GM23338 (cell line): ENCODE data around the gene NEMF. TPM values are rescaled to one million over a fixed set of nuclear protein-coding genes. Genes with fewer than 3 reads are reported as not detected.

Experiments
- ATAC-seq: fragments of 200-7000 bp; cut with Tn5 transposase; 3 replicates; pipeline ENCODE4 v1.9.1; 2020
- DNase-seq: peaks from one replicate; pipeline ENCODE4 v3.0.0-alpha.2; 2015; ENCODE audit warnings: low spot score
- H2AFZ ChIP-seq: fragments of 200-600 bp; sonication (generic); 2 replicates; pipeline ENCODE4 v1.8.0; 2016; ENCODE audit warnings: antibody characterized with exemption, mild to moderate bottlenecking, moderate library complexity
- H3F3A ChIP-seq: fragments of 200-600 bp; sonication (generic); replicated peaks from 2 replicates; pipeline ENCODE4 v1.8.0; 2017; ENCODE audit warnings: antibody characterized with exemption, mixed run types, low read depth
- H3K27ac ChIP-seq: fragments of 200-600 bp; sonication (generic); 2 replicates; pipeline ENCODE4 v1.6.1; 2016; ENCODE audit warnings: low read depth
- H3K27me3 ChIP-seq: fragments of 200-600 bp; sonication (generic); 2 replicates; pipeline ENCODE4 v1.8.0; 2016; ENCODE audit warnings: mild to moderate bottlenecking, mixed run types, moderate library complexity; ENCODE audit not compliant: insufficient read depth
- H3K36me3 ChIP-seq: fragments of 200-600 bp; sonication (generic); 2 replicates; pipeline ENCODE4 v1.8.0; 2016; ENCODE audit warnings: mild to moderate bottlenecking; ENCODE audit not compliant: insufficient read depth
- H3K4me1 ChIP-seq: fragments of 200-600 bp; sonication (generic); 2 replicates; pipeline ENCODE4 v1.8.0; 2016; ENCODE audit warnings: mild to moderate bottlenecking, moderate library complexity; ENCODE audit not compliant: insufficient read depth
- H3K4me2 ChIP-seq: fragments of 200-600 bp; sonication (generic); 2 replicates; pipeline ENCODE4 v1.7.1; 2017; ENCODE audit warnings: mixed run types
- H3K4me3 ChIP-seq: fragments of 200-600 bp; sonication (generic); 2 replicates; pipeline ENCODE4 v1.6.1; 2016; ENCODE audit warnings: mixed run types
- H3K79me2 ChIP-seq: fragments of 200-600 bp; sonication (generic); replicated peaks from 2 replicates; pipeline ENCODE4 v1.8.0; 2017; ENCODE audit warnings: mild to moderate bottlenecking; ENCODE audit not compliant: insufficient read depth
- H3K9me2 ChIP-seq: fragments of 200-600 bp; sonication (generic); 2 replicates; pipeline ENCODE4 v1.8.0; 2017; ENCODE audit not compliant: insufficient read depth
- H4K20me1 ChIP-seq: fragments of 200-600 bp; sonication (generic); replicated peaks from 2 replicates; pipeline ENCODE4 v1.8.0; 2017; ENCODE audit warnings: mild to moderate bottlenecking; ENCODE audit not compliant: insufficient read depth
- H3K27ac Mint-ChIP-seq: 2 replicates; pipeline ENCODE4 v1.8.0; 2020; ENCODE audit warnings: inconsistent platforms, mild to moderate bottlenecking, moderate library complexity, mixed read lengths
- H3K27me3 Mint-ChIP-seq: 3 replicates; pipeline ENCODE4 v1.8.0; 2022; ENCODE audit warnings: low read depth, mild to moderate bottlenecking, moderate library complexity, mixed read lengths, inconsistent platforms; ENCODE audit not compliant: insufficient read depth, poor library complexity
- H3K36me3 Mint-ChIP-seq: 3 replicates; pipeline ENCODE4 v1.8.0; 2021; ENCODE audit warnings: low read depth, mild to moderate bottlenecking, inconsistent platforms, moderate library complexity, mixed read lengths
- H3K4me1 Mint-ChIP-seq: 3 replicates; pipeline ENCODE4 v1.8.0; 2020; ENCODE audit warnings: mild to moderate bottlenecking, inconsistent platforms, mixed read lengths
- H3K4me3 Mint-ChIP-seq: 3 replicates; pipeline ENCODE4 v1.8.0; 2021; ENCODE audit warnings: moderate library complexity, mild to moderate bottlenecking, inconsistent platforms, mixed read lengths
- H3K9me3 Mint-ChIP-seq: 3 replicates; pipeline ENCODE4 v1.8.0; 2020; ENCODE audit warnings: moderate library complexity, mild to moderate bottlenecking, inconsistent platforms, mixed read lengths
- CREB1 ChIP-seq: fragments of 250-450 bp; sonication (Bioruptor Pico); IDR thresholded peaks from 2 replicates; pipeline ENCODE4 v1.5.0; 2020; ENCODE audit warnings: low read depth, mild to moderate bottlenecking, moderate library complexity
- EZH2 ChIP-seq: fragments of 200-600 bp; sonication (generic); IDR thresholded peaks from one replicate; pipeline ENCODE4 v1.8.0; 2017; ENCODE audit warnings: antibody characterized with exemption, mild to moderate bottlenecking, low read depth; ENCODE audit not compliant: unreplicated experiment
- EZH2phosphoT487 ChIP-seq: fragments of 200-600 bp; sonication (generic); IDR thresholded peaks from one replicate; pipeline ENCODE4 v1.8.1; 2018; ENCODE audit warnings: antibody characterized with exemption; ENCODE audit not compliant: unreplicated experiment
- JUNB ChIP-seq: IDR thresholded peaks from one replicate; pipeline ENCODE4 v1.6.1; 2016; ENCODE audit warnings: antibody characterized with exemption; ENCODE audit not compliant: unreplicated experiment
- NANOG ChIP-seq: IDR thresholded peaks from 2 replicates; pipeline ENCODE4 v1.6.1; 2016; ENCODE audit warnings: antibody characterized with exemption, borderline replicate concordance
- POLR2AphosphoS5 ChIP-seq: IDR thresholded peaks from 2 replicates; pipeline ENCODE4 v1.6.1; 2016; ENCODE audit warnings: antibody characterized with exemption, low read depth
- REST ChIP-seq: IDR thresholded peaks from one replicate; pipeline ENCODE4 v1.6.1; 2018; ENCODE audit warnings: antibody characterized with exemption; ENCODE audit not compliant: unreplicated experiment
- STAT1 ChIP-seq: IDR thresholded peaks from one replicate; pipeline ENCODE4 v1.6.1; 2016; ENCODE audit warnings: antibody characterized with exemption; ENCODE audit not compliant: unreplicated experiment
- ZNF114 ChIP-seq: fragments of 250-450 bp; sonication (Bioruptor Pico); IDR thresholded peaks from 2 replicates; pipeline ENCODE4 v1.5.0; 2020; ENCODE audit warnings: mild to moderate bottlenecking, moderate library complexity
- ZNF331 ChIP-seq: fragments of 250-450 bp; sonication (Bioruptor Pico); IDR thresholded peaks from 2 replicates; pipeline ENCODE4 v1.5.0; 2020; ENCODE audit warnings: low read depth, mild to moderate bottlenecking, moderate library complexity
- ZNF462 ChIP-seq: fragments of 250-450 bp; sonication (Bioruptor Pico); IDR thresholded peaks from 2 replicates; pipeline ENCODE4 v1.5.0; 2020; ENCODE audit warnings: mild to moderate bottlenecking, moderate library complexity
- polyA plus RNA-seq: library from polyadenylated mRNA; unstranded; fragments of >200 nt; fragmentation: Nextera tagmentation; extraction: Ambion mirVana; gene quantifications from 2 replicates; pipeline ENCODE4 v1.2.1, GENCODE V29; 2016
- total RNA-seq: library from RNA; depleted of rRNA; stranded (reverse); fragments of >200 nt; shearing (Covaris generic); gene quantifications from 2 replicates; pipeline ENCODE4 v1.2.3, GENCODE V29; 2014
- TF ChIP-seq, protein P1 (sequence below), 2 experiments: fragments of 200-600 bp in 1 of 2; sonication (generic) in 1 of 2; conservative IDR thresholded peaks; 2 replicates each; pipeline versions ENCODE4 v1.5.1 to v1.6.1; 2016 to 2017; ENCODE audit warnings: antibody characterized with exemption in 2 of 2, low read depth in 2 of 2, mild to moderate bottlenecking in 2 of 2, moderate library complexity in 1 of 2
- TF ChIP-seq, protein P2 (sequence below): IDR thresholded peaks from 2 replicates; pipeline ENCODE4 v1.6.1; 2016; ENCODE audit warnings: antibody characterized with exemption

Gene NEMF
- total and polyA plus RNA-seq, 2 experiments from 2014 or later: 58.4 to 88.1 TPM

DNA sequence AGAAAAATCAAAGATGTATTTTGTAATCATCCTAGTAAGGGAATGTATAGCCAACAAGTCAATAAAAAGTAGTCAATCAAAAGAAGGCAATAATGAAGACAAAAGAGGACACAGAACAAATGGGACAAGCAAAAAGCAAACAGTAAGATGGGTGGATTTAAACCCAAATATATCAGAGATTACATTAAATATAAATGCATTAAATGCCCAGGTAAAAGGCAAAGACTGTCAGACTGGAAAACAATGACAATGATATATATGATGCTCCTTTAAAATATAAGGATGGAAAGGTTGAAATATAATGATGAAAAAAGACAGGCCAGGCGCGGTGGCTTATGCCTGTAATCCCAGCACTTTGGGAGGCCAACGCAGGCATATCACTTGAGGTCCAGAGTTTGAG is 35.7 kb downstream of the NEMF start:
- no peaks in the 10 kb centered on the region for H3K27me3 ChIP-seq
- no peak overlapping the region for H3K27ac ChIP-seq
- H2AFZ ChIP-seq: no peak overlapping the region
- H3K9me3 Mint-ChIP-seq: no peaks in the 10 kb centered on the region
- no peak for DNase-seq
- H3K4me1 ChIP-seq: no peaks in the 10 kb centered on the region
- no peak for ATAC-seq
- H3K36me3 Mint-ChIP-seq: peaks cover 84% of the 10 kb centered on the region
- H3K79me2 ChIP-seq: no peaks in the 10 kb centered on the region
- H3K9me2 ChIP-seq: no peaks in the 10 kb centered on the region
- H3K27ac Mint-ChIP-seq: no peak overlapping the region
- no peak overlapping the region for H3K4me3 ChIP-seq
- H3K4me1 Mint-ChIP-seq: no peaks in the 10 kb centered on the region
- TF ChIP-seq ZNF462: no peak
- TF ChIP-seq POLR2AphosphoS5: no peak
- no peak for TF ChIP-seq CREB1 (CRISPR knock-in tag)
- no peak for TF ChIP-seq NANOG
- no peak for TF ChIP-seq EZH2phosphoT487
- no peak for TF ChIP-seq JUNB
- TF ChIP-seq STAT1: no peak
- TF ChIP-seq, protein P1, sequence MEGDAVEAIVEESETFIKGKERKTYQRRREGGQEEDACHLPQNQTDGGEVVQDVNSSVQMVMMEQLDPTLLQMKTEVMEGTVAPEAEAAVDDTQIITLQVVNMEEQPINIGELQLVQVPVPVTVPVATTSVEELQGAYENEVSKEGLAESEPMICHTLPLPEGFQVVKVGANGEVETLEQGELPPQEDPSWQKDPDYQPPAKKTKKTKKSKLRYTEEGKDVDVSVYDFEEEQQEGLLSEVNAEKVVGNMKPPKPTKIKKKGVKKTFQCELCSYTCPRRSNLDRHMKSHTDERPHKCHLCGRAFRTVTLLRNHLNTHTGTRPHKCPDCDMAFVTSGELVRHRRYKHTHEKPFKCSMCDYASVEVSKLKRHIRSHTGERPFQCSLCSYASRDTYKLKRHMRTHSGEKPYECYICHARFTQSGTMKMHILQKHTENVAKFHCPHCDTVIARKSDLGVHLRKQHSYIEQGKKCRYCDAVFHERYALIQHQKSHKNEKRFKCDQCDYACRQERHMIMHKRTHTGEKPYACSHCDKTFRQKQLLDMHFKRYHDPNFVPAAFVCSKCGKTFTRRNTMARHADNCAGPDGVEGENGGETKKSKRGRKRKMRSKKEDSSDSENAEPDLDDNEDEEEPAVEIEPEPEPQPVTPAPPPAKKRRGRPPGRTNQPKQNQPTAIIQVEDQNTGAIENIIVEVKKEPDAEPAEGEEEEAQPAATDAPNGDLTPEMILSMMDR (conservative IDR thresholded peaks at IDR 0.05; ENCODE audit: low read depth in 2 of 2): no peak
- TF ChIP-seq ZNF331 (CRISPR knock-in tag): no peak
- no peak for TF ChIP-seq EZH2
- TF ChIP-seq, protein P2, sequence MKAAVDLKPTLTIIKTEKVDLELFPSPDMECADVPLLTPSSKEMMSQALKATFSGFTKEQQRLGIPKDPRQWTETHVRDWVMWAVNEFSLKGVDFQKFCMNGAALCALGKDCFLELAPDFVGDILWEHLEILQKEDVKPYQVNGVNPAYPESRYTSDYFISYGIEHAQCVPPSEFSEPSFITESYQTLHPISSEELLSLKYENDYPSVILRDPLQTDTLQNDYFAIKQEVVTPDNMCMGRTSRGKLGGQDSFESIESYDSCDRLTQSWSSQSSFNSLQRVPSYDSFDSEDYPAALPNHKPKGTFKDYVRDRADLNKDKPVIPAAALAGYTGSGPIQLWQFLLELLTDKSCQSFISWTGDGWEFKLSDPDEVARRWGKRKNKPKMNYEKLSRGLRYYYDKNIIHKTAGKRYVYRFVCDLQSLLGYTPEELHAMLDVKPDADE: no peak
- TF ChIP-seq ZNF114 (CRISPR knock-in tag): no peak
- no peak for TF ChIP-seq REST
- no peaks in the 10 kb centered on the region for H3F3A ChIP-seq
- H3K4me3 Mint-ChIP-seq: no peak overlapping the region
- no peaks in the 10 kb centered on the region for H3K27me3 Mint-ChIP-seq
- H3K4me2 ChIP-seq: no peak overlapping the region
- peaks cover 36% of the 10 kb centered on the region for H3K36me3 ChIP-seq
- H4K20me1 ChIP-seq: no peaks in the 10 kb centered on the region; the same call in 1 of the 2 replicates
